H9 (cell line): ENCODE measurements around the gene LRRC73. TPM values are rescaled to one million over a fixed set of nuclear protein-coding genes. Genes with fewer than 3 reads are reported as not detected.

Source experiments
- DNase-seq: peaks from one replicate; pipeline ENCODE4 v3.0.0-alpha.2; 2017
- H2AFZ ChIP-seq: one replicate; pipeline ENCODE4 v1.6.1; 2013; ENCODE audit warnings: mild to moderate bottlenecking, low read length, control low read depth, moderate library complexity
- H2AK5ac ChIP-seq: 2 replicates; pipeline ENCODE4 v1.6.1; 2013; ENCODE audit warnings: low read length, control low read depth, mixed read lengths; ENCODE audit not compliant: insufficient read length
- H2BK120ac ChIP-seq: one replicate; pipeline ENCODE4 v1.6.1; 2013; ENCODE audit warnings: low read depth, mild to moderate bottlenecking, low read length, control low read depth, inconsistent platforms; ENCODE audit not compliant: poor library complexity, severe bottlenecking
- H2BK12ac ChIP-seq: 2 replicates; pipeline ENCODE4 v1.6.1; 2013; ENCODE audit warnings: low read length, control low read depth, mixed read lengths, low read depth; ENCODE audit not compliant: insufficient read length
- H2BK15ac ChIP-seq: 2 replicates; pipeline ENCODE4 v1.6.1; 2013; ENCODE audit warnings: low read depth, low read length, control low read depth
- H2BK20ac ChIP-seq: one replicate; pipeline ENCODE4 v1.6.1; 2013; ENCODE audit warnings: low read depth, mild to moderate bottlenecking, low read length, control low read depth, inconsistent platforms; ENCODE audit not compliant: poor library complexity, severe bottlenecking
- H2BK5ac ChIP-seq: 2 replicates; pipeline ENCODE4 v1.6.1; 2013; ENCODE audit warnings: low read length, control low read depth, mixed read lengths; ENCODE audit not compliant: insufficient read length
- H3K14ac ChIP-seq: 2 replicates; pipeline ENCODE4 v1.6.1; 2013; ENCODE audit warnings: low read length, control low read depth; ENCODE audit not compliant: insufficient read depth
- H3K18ac ChIP-seq: 2 replicates; pipeline ENCODE4 v1.6.1; 2013; ENCODE audit warnings: low read depth, mild to moderate bottlenecking, mixed read lengths, low read length, control low read depth; ENCODE audit not compliant: insufficient read length
- H3K23ac ChIP-seq: 2 replicates; pipeline ENCODE4 v1.6.1; 2013; ENCODE audit warnings: low read length, control low read depth, mixed read lengths, low read depth; ENCODE audit not compliant: insufficient read length
- H3K23me2 ChIP-seq: 2 replicates; pipeline ENCODE4 v1.6.1; 2013; ENCODE audit warnings: low read depth, mild to moderate bottlenecking, mixed read lengths, low read length, control low read depth; ENCODE audit not compliant: insufficient read length, poor library complexity, severe bottlenecking
- H3K27ac ChIP-seq: 2 replicates; pipeline ENCODE4 v1.5.1; 2013; ENCODE audit warnings: low read length, control low read depth, mixed read lengths, low read depth; ENCODE audit not compliant: insufficient read length
- H3K27me3 ChIP-seq: 2 replicates; pipeline ENCODE4 v1.6.1; 2013; ENCODE audit warnings: low read length, control low read depth, inconsistent platforms; ENCODE audit not compliant: insufficient read depth
- H3K4ac ChIP-seq: 2 replicates; pipeline ENCODE4 v1.6.1; 2013; ENCODE audit warnings: low read depth, mild to moderate bottlenecking, control low read depth, inconsistent platforms, low read length, moderate library complexity
- H3K4me1 ChIP-seq: 2 replicates; pipeline ENCODE4 v1.6.1; 2013; ENCODE audit warnings: low read length, control low read depth, inconsistent platforms; ENCODE audit not compliant: insufficient read depth
- H3K4me2 ChIP-seq: 2 replicates; pipeline ENCODE4 v1.6.1; 2013; ENCODE audit warnings: low read length, control low read depth, mixed read lengths; ENCODE audit not compliant: insufficient read length, insufficient read depth
- H3K56ac ChIP-seq: 2 replicates; pipeline ENCODE4 v1.6.1; 2013; ENCODE audit warnings: low read depth, mild to moderate bottlenecking, mixed read lengths, low read length, control low read depth; ENCODE audit not compliant: insufficient read length
- H3K79me1 ChIP-seq: 2 replicates; pipeline ENCODE4 v1.6.1; 2013; ENCODE audit warnings: low read depth, mild to moderate bottlenecking, moderate library complexity, low read length, control low read depth, inconsistent platforms; ENCODE audit not compliant: insufficient read depth, poor library complexity, severe bottlenecking
- H3K79me2 ChIP-seq: 2 replicates; pipeline ENCODE4 v1.6.1; 2013; ENCODE audit warnings: low read length, control low read depth, inconsistent platforms; ENCODE audit not compliant: insufficient read depth
- H3K9ac ChIP-seq: 2 replicates; pipeline ENCODE4 v1.6.1; 2013; ENCODE audit warnings: low read length, control low read depth, mixed read lengths; ENCODE audit not compliant: insufficient read length; ENCODE audit errors: extremely low read depth
- H3K9me3 ChIP-seq: one replicate; pipeline ENCODE4 v1.6.1; 2013; ENCODE audit warnings: low read depth, low read length, inconsistent platforms; ENCODE audit not compliant: control insufficient read depth
- H3T11ph ChIP-seq: one replicate; pipeline ENCODE4 v1.6.1; 2013; ENCODE audit warnings: mild to moderate bottlenecking, low read length, control low read depth, inconsistent platforms
- H4K20me1 ChIP-seq: one replicate; pipeline ENCODE4 v1.6.1; 2013; ENCODE audit not compliant: control insufficient read depth, insufficient read length, insufficient read depth
- H4K5ac ChIP-seq: 2 replicates; pipeline ENCODE4 v1.6.1; 2013; ENCODE audit warnings: low read depth, mild to moderate bottlenecking, mixed read lengths, low read length, control low read depth; ENCODE audit not compliant: insufficient read length
- H4K8ac ChIP-seq: replicated peaks from 2 replicates; pipeline ENCODE4 v1.6.1; 2013; ENCODE audit warnings: low read length, control low read depth, mixed read lengths, low read depth; ENCODE audit not compliant: insufficient read length
- H4K91ac ChIP-seq: 2 replicates; pipeline ENCODE4 v1.6.1; 2013; ENCODE audit warnings: low read depth, mild to moderate bottlenecking, moderate library complexity, mixed read lengths, low read length, control low read depth; ENCODE audit not compliant: insufficient read length
- H3K27ac Mint-ChIP-seq, 3 experiments: 2 replicates in 2 of 3; 3 replicates in 1 of 3; pipeline ENCODE4 v1.8.0; 2020 to 2021; ENCODE audit warnings: mixed read lengths in 3 of 3, mild to moderate bottlenecking in 1 of 3, moderate library complexity in 1 of 3
- H3K27me3 Mint-ChIP-seq: 2 replicates; pipeline ENCODE4 v1.8.0; 2021; ENCODE audit warnings: low read depth, mild to moderate bottlenecking, moderate library complexity, mixed read lengths
- H3K36me3 Mint-ChIP-seq, 3 experiments: 2 replicates in 2 of 3; 3 replicates in 1 of 3; pipeline ENCODE4 v1.8.0; 2020 to 2021; ENCODE audit warnings: low read depth in 3 of 3, mixed read lengths in 3 of 3; ENCODE audit not compliant: insufficient read depth in 1 of 3
- H3K4me1 Mint-ChIP-seq, 2 experiments: 2 replicates each; pipeline ENCODE4 v1.8.0; 2020; ENCODE audit warnings: mixed read lengths in 2 of 2
- H3K4me3 Mint-ChIP-seq, 2 experiments: 2 replicates in 1 of 2; 3 replicates in 1 of 2; pipeline ENCODE4 v1.8.0; 2020 to 2021; ENCODE audit warnings: mild to moderate bottlenecking in 2 of 2, mixed read lengths in 2 of 2, moderate library complexity in 1 of 2
- H3K9me3 Mint-ChIP-seq, 2 experiments: 2 replicates in 1 of 2; 3 replicates in 1 of 2; pipeline ENCODE4 v1.8.0; 2020; ENCODE audit warnings: mild to moderate bottlenecking in 2 of 2, mixed read lengths in 2 of 2, moderate library complexity in 1 of 2
- CTCF ChIP-seq: fragments of 200-600 bp; sonication (generic); conservative IDR thresholded peaks from 3 replicates; pipeline ENCODE4 v1.8.0; 2021; ENCODE audit warnings: antibody characterized with exemption, mild to moderate bottlenecking
- WGBS: extraction: QIAGEN DNeasy Blood & Tissue Kit; methylation state at CpG from one replicate; pipeline ENCODE4 v1.1.7; 2013; ENCODE audit warnings: missing lambda C conversion rate, low lambda C conversion rate, mixed read lengths; ENCODE audit not compliant: insufficient read length; ENCODE audit errors: extremely low coverage; 5-methylcytosine and 5-hydroxymethylcytosine counted together
- total RNA-seq: library from RNA; stranded (reverse); gene quantifications from 2 replicates; pipeline ENCODE4 v1.2.1, GENCODE V29; 2021

LRRC73 gene
- total RNA-seq, 1 experiment from 2014 or later, result 0.55 TPM

- H3K36me3 Mint-ChIP-seq, result peaks cover 18 to 46% (median 32%) of the 10 kb centered on the region in 3 experiments
- no peak overlapping the region for H2BK120ac ChIP-seq
- H3K4me1 ChIP-seq, result no peaks in the 10 kb centered on the region
- H3K79me2 ChIP-seq, result no peaks in the 10 kb centered on the region
- peaks cover 18 to 24% of the 10 kb centered on the region in 2 experiments for H3K4me1 Mint-ChIP-seq
- peak; percentile 97 for TF ChIP-seq CTCF
- H3K27me3 ChIP-seq, result peaks cover 8% of the 10 kb centered on the region; the same call in 1 of the 2 replicates
- H3K27me3 Mint-ChIP-seq, result peaks cover 28% of the 10 kb centered on the region
- no peak overlapping the region for H3T11ph ChIP-seq
- no peak overlapping the region for H4K91ac ChIP-seq
- DNase-seq, result peak; percentile 86
- no peak overlapping the region; a peak in 1 of 5 replicates for H3K4me3 Mint-ChIP-seq
- H3K27ac Mint-ChIP-seq, result no peak overlapping the region; a peak in 1 of 7 replicates
- H2AK5ac ChIP-seq, result no peak overlapping the region
- H3K23me2 ChIP-seq, result peaks cover 5% of the 10 kb centered on the region
- H2BK20ac ChIP-seq, result no peak overlapping the region
- H3K18ac ChIP-seq, result no peak overlapping the region
- no peak overlapping the region for H3K23ac ChIP-seq
- H3K9ac ChIP-seq, result no peak overlapping the region
- H3K79me1 ChIP-seq, result no peaks in the 10 kb centered on the region
- no peak overlapping the region for H3K4ac ChIP-seq
- H3K14ac ChIP-seq, result no peak overlapping the region
- no peak overlapping the region for H2BK5ac ChIP-seq
- H3K9me3 ChIP-seq, result no peaks in the 10 kb centered on the region
- no peak overlapping the region for H4K5ac ChIP-seq
- no CpG with 5 or more reads among the region's 14 CpGs for WGBS
- H3K9me3 Mint-ChIP-seq, result peaks cover 2 to 3% of the 10 kb centered on the region in 2 experiments; a peak in 3 of 5 replicates
- no peaks in the 10 kb centered on the region for H4K20me1 ChIP-seq
- H2AFZ ChIP-seq, result no peak overlapping the region
- H3K27ac ChIP-seq, result no peak overlapping the region
- H3K56ac ChIP-seq, result no peak overlapping the region
- no peak overlapping the region for H3K4me2 ChIP-seq
- H2BK12ac ChIP-seq, result no peak overlapping the region
- no peak overlapping the region for H4K8ac ChIP-seq
- H2BK15ac ChIP-seq, result no peak overlapping the region
Observed at GRCh38 chr6:43506667-43507471, 3.3 kb downstream of the LRRC73 start.
